Fibroblast of mammary gland (primary cell): Measurements from ENCODE around the gene LTV1.
"Not testable (repeated sequence)": the region's sequence is repeated elsewhere in the genome, so short reads cannot be mapped to it uniquely, and the experiment has no call there.

Experiments used
- DNase-seq: peaks from one replicate; pipeline ENCODE4 v3.0.0-alpha.2; 2010; ENCODE audit warnings: low read depth
- H3K4me3 ChIP-seq: 2 replicates; pipeline ENCODE4 v1.5.1; 2011; ENCODE audit warnings: low read depth, mild to moderate bottlenecking, low read length, moderate library complexity; ENCODE audit not compliant: control insufficient read depth
- TF ChIP-seq, protein P1 (sequence below): conservative IDR thresholded peaks from 2 replicates; pipeline ENCODE4 v1.5.1; 2011; ENCODE audit warnings: low read depth, low read length, inconsistent platforms; ENCODE audit not compliant: control insufficient read depth, insufficient read depth

Gene LTV1

DNA sequence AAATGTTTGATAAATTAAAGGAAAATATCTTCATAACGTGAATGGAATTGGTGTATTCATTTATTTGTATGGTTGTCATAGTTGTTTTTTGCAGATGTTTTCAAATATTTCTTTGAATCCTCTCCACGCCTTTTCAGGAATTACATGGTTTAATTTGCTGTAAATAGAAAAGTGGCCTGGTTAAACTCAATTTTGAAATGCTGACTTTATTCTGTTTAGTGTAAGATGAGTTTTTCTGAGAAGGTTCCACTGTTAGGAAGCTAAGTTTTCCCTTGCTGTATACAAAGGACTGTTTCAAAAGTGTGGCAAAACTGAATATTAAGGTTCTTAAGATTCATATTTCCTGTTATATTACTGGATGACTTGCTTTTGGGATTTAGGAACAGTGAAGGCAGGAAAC, 20.6 kb downstream of the LTV1 start:
- DNase-seq, result no peak
- no peak overlapping the region for H3K4me3 ChIP-seq
- TF ChIP-seq, protein P1, sequence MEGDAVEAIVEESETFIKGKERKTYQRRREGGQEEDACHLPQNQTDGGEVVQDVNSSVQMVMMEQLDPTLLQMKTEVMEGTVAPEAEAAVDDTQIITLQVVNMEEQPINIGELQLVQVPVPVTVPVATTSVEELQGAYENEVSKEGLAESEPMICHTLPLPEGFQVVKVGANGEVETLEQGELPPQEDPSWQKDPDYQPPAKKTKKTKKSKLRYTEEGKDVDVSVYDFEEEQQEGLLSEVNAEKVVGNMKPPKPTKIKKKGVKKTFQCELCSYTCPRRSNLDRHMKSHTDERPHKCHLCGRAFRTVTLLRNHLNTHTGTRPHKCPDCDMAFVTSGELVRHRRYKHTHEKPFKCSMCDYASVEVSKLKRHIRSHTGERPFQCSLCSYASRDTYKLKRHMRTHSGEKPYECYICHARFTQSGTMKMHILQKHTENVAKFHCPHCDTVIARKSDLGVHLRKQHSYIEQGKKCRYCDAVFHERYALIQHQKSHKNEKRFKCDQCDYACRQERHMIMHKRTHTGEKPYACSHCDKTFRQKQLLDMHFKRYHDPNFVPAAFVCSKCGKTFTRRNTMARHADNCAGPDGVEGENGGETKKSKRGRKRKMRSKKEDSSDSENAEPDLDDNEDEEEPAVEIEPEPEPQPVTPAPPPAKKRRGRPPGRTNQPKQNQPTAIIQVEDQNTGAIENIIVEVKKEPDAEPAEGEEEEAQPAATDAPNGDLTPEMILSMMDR, result no peak

DNA sequence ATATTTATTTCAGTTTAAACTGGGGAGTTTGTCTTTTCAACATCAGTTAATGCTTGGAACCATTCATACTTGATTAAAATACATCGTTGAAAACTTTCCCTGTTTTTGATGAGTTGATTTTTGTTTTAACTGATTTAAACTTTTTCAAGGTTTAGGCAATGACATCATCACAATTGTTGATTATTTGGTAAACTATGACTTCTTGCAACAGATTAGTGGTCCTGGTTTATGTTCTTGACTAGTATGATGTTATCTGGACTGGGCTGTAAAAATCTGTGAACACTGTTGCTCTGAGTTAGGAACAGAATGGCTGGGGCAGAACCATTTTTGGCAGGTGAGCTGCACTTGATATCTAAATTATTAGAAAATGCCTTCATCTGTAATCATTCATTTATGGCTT, 21.1 kb downstream of the LTV1 start, which contains the start of gene ZC2HC1B:
TSS of gene ZC2HC1B (plus strand) at position 241 of the 400 bp plus-strand sequence. CDS start at position 307, 66 bp downstream.
- TF ChIP-seq, protein P1, result no peak
- no peak for DNase-seq
- H3K4me3 ChIP-seq, result no peak within 1 kb of the TSS

DNA sequence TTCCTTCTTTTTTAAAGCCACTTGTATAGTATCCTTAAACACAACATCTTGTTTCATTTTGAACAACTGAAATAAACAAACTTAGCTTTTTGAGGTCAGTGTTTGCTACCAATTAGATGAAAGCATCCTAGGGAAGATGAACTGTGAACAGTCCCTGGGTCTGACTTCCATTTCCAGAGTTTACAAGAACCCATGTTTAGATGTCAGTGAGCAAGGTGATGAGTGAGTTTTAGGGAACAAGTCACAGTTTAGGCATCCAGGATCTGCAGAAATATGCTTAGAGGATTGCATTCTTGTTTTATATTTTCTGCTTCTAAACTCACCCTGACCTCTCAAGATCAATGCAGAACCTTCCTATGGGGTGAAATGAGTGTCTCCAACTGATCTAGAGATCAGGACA, 24.1 kb downstream of the LTV1 start:
- TF ChIP-seq, protein P1, result no peak
- peak; percentile 7 for DNase-seq
- no peak overlapping the region for H3K4me3 ChIP-seq

DNA sequence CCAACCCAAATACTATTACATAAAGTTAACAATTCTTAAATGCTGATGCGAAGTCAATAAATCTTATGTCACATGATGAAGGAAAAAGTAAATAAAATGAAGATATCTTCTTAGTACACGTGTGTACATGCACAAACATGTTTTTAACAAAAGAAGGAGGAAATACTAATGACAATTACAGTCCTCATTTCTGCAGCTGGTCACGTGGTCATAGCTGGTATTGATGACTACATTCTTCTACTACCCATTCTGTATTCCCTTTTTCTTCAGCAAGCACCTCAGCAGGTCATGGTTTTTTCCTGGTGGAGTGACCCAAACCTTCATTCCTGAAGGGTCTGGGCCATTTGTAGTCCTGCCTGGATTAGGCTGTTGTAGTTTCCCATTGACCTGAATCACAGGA, 25.7 kb downstream of the LTV1 start:
- H3K4me3 ChIP-seq, DNase-seq: not testable (repeated sequence)

DNA sequence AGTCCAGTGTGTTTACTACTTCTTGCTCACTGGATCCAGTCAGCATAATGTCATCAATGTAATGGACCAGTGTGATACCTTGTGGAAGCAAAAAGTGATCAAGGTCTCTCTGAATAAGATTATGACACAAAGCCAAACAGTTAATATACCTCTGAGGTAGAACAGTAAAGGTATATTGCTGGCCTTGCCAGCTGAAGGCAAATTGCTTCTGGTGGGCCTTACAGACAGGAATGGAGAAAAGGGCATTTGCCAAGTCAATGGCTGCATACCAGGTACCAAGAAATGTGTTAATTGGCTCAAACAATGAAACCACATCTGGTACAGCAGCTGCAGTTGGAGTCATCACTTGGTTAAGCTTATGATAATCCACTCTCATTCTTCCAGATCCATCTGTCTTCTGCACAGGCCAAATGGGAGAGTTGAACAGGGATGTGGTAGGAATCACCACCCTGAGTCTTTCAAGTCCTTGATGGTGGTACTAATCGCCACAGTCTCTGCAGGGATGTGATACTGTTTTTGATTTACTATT, 28.1 kb downstream of the LTV1 start:
- DNase-seq, H3K4me3 ChIP-seq: not testable (repeated sequence)

DNA sequence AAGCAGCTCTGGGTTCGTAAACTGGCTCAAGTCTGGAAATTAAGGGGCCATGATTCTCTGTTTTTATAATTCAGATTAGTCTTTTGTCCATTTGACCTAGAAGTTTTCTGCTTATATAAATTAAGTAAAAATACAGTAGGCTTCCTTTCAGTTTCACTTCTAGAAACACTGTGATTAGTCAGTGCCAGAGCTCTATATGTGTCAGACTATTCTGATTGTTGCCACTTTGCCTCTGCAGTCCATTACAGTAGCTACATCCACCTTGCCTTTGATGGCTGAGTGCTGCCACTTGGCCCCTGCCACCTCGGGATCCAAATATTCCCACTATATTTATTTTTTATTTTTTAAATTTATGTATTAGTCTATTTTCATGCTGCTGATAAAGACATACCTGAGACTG, 29.1 kb downstream of the LTV1 start:
- peak; percentile 15 for DNase-seq
- H3K4me3 ChIP-seq, result no peak overlapping the region
- TF ChIP-seq, protein P1, result no peak

DNA sequence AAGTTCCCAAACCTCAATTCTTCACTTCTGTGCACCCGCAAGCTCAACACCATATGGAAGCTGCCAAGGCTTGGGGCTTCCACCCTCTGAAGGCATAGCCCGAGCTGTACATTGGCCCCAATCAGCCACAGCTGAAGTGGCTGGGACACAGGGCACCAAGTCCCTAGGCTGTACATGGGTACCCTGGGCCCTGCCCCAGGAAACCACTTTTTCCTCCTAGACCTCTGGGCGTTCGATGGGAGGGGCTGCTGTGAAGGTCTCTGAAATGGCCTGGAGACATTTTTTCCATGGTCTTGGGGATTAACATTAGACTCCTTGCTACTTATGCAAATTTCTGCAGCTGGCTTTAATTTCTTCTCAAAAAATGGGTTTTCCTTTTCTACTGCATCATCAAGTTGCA, 30.5 kb downstream of the LTV1 start:
- DNase-seq, H3K4me3 ChIP-seq: not testable (repeated sequence)

DNA sequence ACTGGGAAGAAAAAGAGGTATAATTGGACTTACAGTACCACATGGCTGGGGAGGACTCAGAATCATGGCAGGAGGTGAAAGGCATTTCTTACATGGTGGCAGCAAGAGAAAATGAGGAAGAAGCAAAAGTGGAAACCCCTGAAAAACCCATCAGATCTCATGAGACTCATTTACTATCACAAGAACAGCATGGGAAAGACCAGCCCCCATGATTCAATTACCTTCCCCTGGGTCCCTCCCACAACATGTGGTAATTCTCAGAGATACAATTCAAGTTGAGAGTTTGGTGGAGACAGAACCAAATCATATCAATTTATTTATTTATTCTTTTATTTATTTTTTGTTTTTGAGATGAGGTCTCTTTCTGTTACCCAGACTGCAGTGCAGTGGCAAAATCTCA, 31.4 kb downstream of the LTV1 start:
- not testable (repeated sequence) for DNase-seq, H3K4me3 ChIP-seq

DNA sequence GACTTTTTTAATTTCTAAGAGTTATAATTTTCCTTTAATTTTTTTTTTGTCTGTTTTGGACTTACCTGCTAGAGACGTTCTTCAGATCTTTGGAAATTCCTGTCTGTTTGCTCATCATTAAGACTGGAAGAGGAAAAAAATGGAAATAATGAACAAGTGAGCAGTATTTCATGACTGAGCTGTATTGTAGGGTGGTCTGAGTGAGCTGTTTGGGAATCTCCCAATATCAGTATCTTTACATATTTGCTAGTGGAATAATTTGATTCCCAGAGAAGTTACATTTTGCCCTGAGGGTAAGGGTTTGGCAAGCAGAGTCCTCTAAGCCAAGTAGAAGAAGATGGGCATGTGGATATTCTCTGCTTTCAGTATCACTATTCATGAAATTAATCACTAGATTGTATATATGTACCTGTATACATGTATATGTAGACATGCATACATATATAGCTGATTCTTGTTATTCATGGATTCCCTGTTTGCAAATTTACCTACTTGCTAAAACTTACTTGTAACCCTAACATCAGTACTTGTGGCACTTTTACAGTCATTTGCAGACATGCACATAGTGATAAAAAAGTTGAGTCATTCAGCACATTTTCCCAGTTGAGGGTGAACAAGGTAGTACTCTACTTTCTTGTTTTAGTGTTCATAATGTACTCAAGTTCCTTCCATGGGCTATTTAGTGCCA, 34.6 kb downstream of the LTV1 start:
- no peak for DNase-seq
- no peak overlapping the region for H3K4me3 ChIP-seq
- TF ChIP-seq, protein P1, result no peak
